ENCODE results near the gene PRKCA. TPM values are rescaled to one million over a fixed set of nuclear protein-coding genes. Genes with fewer than 3 reads are reported as not detected.

Gene PRKCA
- total and polyA plus RNA-seq, 9 of the 15 experiments (the other 6 are each of a cell fraction or from before 2014, with no cell fraction given) = 3.2 to 33.0 (median 17.8) TPM

- no peak for TF ChIP-seq DEAF1 (CRISPR knock-in tag; IDR thresholded peaks at IDR 0.05)
- TF ChIP-seq MTF1 (CRISPR knock-in tag; IDR thresholded peaks at IDR 0.05; ENCODE audit: borderline replicate concordance) = no peak
- TF ChIP-seq ZNF79 (CRISPR knock-in tag; IDR thresholded peaks at IDR 0.05; ENCODE audit: low read depth) = no peak
- TF ChIP-seq ZNF589 (CRISPR knock-in tag; IDR thresholded peaks at IDR 0.05; ENCODE audit: low read depth) = no peak
- TF ChIP-seq BCLAF1 (IDR thresholded peaks at IDR 0.05; ENCODE audit: borderline replicate concordance in 1 of 2, control insufficient read depth in 1 of 2, low read depth in 2 of 2, low read length in 1 of 2) = no peak
- TF ChIP-seq NEUROD1 (IDR thresholded peaks at IDR 0.05; ENCODE audit: borderline replicate concordance, low read depth, low read length, partially characterized antibody) = no peak
- TF ChIP-seq BRF1 (IDR thresholded peaks at IDR 0.05; ENCODE audit: borderline replicate concordance, extremely low read depth, insufficient read length) = no peak
- TF ChIP-seq CBFA2T3 (IDR thresholded peaks at IDR 0.05) = no peak
- no peak for TF ChIP-seq ZHX1 (conservative IDR thresholded peaks at IDR 0.05; ENCODE audit: low read length)
- TF ChIP-seq ELF2 (CRISPR knock-in tag; IDR thresholded peaks at IDR 0.05) = no peak
- no peak for TF ChIP-seq HNRNPLL (IDR thresholded peaks at IDR 0.05; ENCODE audit: low read depth, low read length, poor library complexity, severe bottlenecking)
Observed at GRCh38 chr17:66407864-66408263, 105.5 kb downstream of the PRKCA start (continued).

Measured in K562 (cell line).